ENCODE measurements around the gene SASS6. TPM values are rescaled to one million over a fixed set of nuclear protein-coding genes. Genes with fewer than 3 reads are reported as not detected.
A peak's percentile ranks its signal among the peaks of the same experiment; 100 is the strongest.

SASS6 gene
- total RNA-seq, 3 donors from 2014 or later: 2.7 to 7.2 (median 3.6) TPM

DNA sequence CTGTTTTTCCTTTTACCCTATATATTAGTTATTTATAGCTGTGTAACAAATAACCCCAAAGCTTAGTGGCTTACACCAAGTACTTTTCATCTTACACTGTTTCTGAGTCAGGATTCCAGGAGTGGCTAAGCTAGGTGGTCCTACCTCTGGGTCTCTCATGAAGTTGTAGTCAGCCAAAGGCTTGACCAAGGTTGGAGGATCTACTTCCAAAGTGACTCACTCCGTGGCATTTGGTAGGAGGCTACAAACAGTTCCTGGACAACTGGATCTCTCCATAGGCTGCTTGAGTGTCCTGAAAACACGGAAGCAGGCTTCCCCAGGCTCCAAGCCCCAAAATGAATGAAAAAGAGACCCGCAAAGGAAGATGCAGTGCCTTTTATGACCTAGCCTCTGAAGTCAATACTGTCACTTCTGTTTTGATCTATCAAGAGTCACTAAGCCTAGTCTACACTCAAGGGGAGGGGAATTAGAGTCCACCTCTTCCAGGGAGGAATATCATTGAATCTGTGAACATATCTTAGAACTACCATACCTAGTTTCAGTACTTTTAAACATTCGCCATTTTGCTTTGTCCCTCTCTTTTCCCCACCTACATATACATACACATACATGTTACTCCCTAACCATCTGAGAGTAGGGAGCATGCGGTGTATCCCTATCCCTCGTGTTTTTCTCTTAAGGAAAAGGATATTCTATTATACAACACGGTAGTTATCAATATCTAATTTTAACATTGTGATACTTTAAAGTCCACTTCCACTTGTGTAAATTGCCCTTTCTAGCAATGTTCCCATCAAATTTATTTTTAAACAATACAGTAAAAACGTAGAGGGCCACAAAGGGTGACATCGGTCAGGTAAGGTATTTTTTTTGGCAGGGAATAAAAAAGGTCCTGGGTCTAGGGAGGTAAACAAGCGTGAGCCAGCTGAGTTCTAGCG, 95.7 kb downstream of the SASS6 start:
- no peaks in the 10 kb centered on the region for H3K9me3 ChIP-seq
- DNase-seq (ENCODE audit: low spot score in 2 of 2): no peak
- TF ChIP-seq POLR2A (IDR thresholded peaks at IDR 0.05): no peak
- no peak for TF ChIP-seq CTCF (IDR thresholded peaks at IDR 0.05)
- TF ChIP-seq POLR2AphosphoS5 (IDR thresholded peaks at IDR 0.05): no peak
- H3K27me3 ChIP-seq: no peaks in the 10 kb centered on the region
- H3K27ac ChIP-seq: peak overlapping the region; percentile 98 to 100
- intact Hi-C loops (cut with DNase I; ENCODE audit: low total_unique reads): no loop called here
- H3K36me3 ChIP-seq: no peaks in the 10 kb centered on the region
- H3K4me3 ChIP-seq: peak overlapping the region; percentile 70 to 98 (median 89)
- peaks cover 0 to 7% of the 10 kb centered on the region in 2 donors for H3K4me1 ChIP-seq

GRCh38 chr1:100035214-100035613, 97.5 kb downstream of the SASS6 start:
- Histone ChIP-seq H3K27me3 (no peaks in the 10 kb centered on the region), H3K9me3 (no peaks in the 10 kb centered on the region), H3K4me3 (no peak overlapping the region), H3K4me1 (peaks cover 0 to 7% of the 10 kb centered on the region in 2 donors), H3K36me3 (no peaks in the 10 kb centered on the region), H3K27ac (no peak overlapping the region)
- TF ChIP-seq CTCF (IDR thresholded peaks at IDR 0.05) (no peak), POLR2A (IDR thresholded peaks at IDR 0.05) (no peak), POLR2AphosphoS5 (IDR thresholded peaks at IDR 0.05) (no peak)
- DNase-seq (ENCODE audit: low spot score in 2 of 2): no peak
- intact Hi-C loops (cut with DNase I; ENCODE audit: low total_unique reads): no loop called here

DNA sequence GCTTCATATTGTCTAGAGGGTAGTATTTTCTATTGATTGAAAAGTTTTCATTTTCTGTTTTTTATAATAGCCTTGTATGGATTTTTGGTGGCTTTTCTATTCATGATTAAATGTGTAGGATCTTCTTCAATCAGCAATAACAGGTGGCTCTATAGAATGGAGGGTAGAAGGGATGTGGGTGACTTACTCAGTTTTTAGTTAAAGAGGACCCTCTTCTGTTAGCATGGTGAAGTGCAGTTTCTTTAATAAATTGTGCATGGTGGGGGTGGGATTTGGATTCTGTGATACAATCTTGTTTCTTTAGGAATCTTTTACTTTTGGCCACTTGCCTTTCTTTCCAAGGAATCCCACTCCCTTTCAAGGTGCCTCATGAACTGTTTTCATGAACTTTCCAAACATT, 98.3 kb downstream of the SASS6 start:
- intact Hi-C loops (cut with DNase I; ENCODE audit: low total_unique reads): no loop called here
- no peak overlapping the region for H3K4me3 ChIP-seq

More for the DNA sequence above, 98.3 kb downstream of the SASS6 start:
- Histone ChIP-seq H3K36me3 (no peaks in the 10 kb centered on the region), H3K27ac (no peak overlapping the region), H3K9me3 (no peaks in the 10 kb centered on the region), H3K27me3 (no peaks in the 10 kb centered on the region), H3K4me1 (peaks cover 0 to 7% of the 10 kb centered on the region in 2 donors)
- TF ChIP-seq POLR2A (IDR thresholded peaks at IDR 0.05): no peak
- TF ChIP-seq CTCF (IDR thresholded peaks at IDR 0.05): peak in 1 of 3 donors; percentile 11
- no peak for DNase-seq (ENCODE audit: low spot score in 2 of 2)

Other genes with a start within 250 kb of the SASS6 start
- 10 to 100 TPM; 31.8 to 41.7 (median 36.5) TPM for gene SLC35A3, start 162.9 kb downstream of the SASS6 start, total RNA-seq
- 10 to 100 TPM; 16.0 to 36.1 (median 21.0) TPM for gene TRMT13, start 233 bp upstream of the SASS6 start, total RNA-seq
- gene LRRC39, start 45.3 kb upstream of the SASS6 start, total RNA-seq: 1 to 10 TPM; 1.3 to 2.5 (median 1.9) TPM
- gene DBT, start 116.9 kb upstream of the SASS6 start, total RNA-seq: 10 to 100 TPM in 1 of 3 donors, 1 to 10 TPM in 2; 6.9 to 11.0 (median 9.1) TPM
- 10 to 100 TPM; 17.0 to 22.6 (median 22.2) TPM for gene RTCA, start 133.3 kb upstream of the SASS6 start, total RNA-seq
- 10 to 100 TPM; 16.5 to 49.3 (median 33.1) TPM for gene CDC14A, start 219.6 kb upstream of the SASS6 start, total RNA-seq

Measured in breast epithelium (tissue), 4 donors.